Smooth muscle cell (in vitro differentiated cells): ENCODE data around the gene CCR9. TPM values are rescaled to one million over a fixed set of nuclear protein-coding genes. Genes with fewer than 3 reads are reported as not detected.

ENCODE experiments used
- DNase-seq: peaks from one replicate; lab custom pipeline; 2025; ENCODE audit not compliant: unreplicated experiment; lab: John Stamatoyannopoulos, UW
- H2AFZ ChIP-seq: fragments of 200-600 bp; sonication (generic); 2 replicates; pipeline ENCODE4 v1.6.0; 2016; ENCODE audit warnings: antibody characterized with exemption, low read depth, mild to moderate bottlenecking
- H3F3A ChIP-seq: fragments of 200-600 bp; sonication (generic); 2 replicates; pipeline ENCODE4 v1.6.0; 2017; ENCODE audit warnings: antibody characterized with exemption, low read depth
- H3K27ac ChIP-seq: fragments of 200-600 bp; sonication (generic); 2 replicates; pipeline ENCODE4 v1.5.1; 2016; ENCODE audit warnings: low read depth, mild to moderate bottlenecking
- H3K27me3 ChIP-seq: fragments of 200-600 bp; sonication (generic); 2 replicates; pipeline ENCODE4 v1.6.1; 2016; ENCODE audit warnings: low read depth, mild to moderate bottlenecking
- H3K36me3 ChIP-seq: fragments of 200-600 bp; sonication (generic); 2 replicates; pipeline ENCODE4 v1.5.1; 2016; ENCODE audit warnings: low read depth
- H3K4me1 ChIP-seq: fragments of 200-600 bp; sonication (generic); 2 replicates; pipeline ENCODE4 v1.5.1; 2016; ENCODE audit warnings: low read depth
- H3K4me2 ChIP-seq: fragments of 200-600 bp; sonication (generic); 2 replicates; pipeline ENCODE4 v1.6.0; 2016; ENCODE audit warnings: mild to moderate bottlenecking
- H3K4me3 ChIP-seq: fragments of 200-600 bp; sonication (generic); 2 replicates; pipeline ENCODE4 v1.5.1; 2016; ENCODE audit warnings: mild to moderate bottlenecking
- H3K79me2 ChIP-seq: fragments of 200-600 bp; sonication (generic); 2 replicates; pipeline ENCODE4 v1.6.0; 2016; ENCODE audit warnings: low read depth, mild to moderate bottlenecking
- H3K9ac ChIP-seq: fragments of 200-600 bp; sonication (generic); 2 replicates; pipeline ENCODE4 v1.6.0; 2016; ENCODE audit warnings: low read depth
- H3K9me3 ChIP-seq: fragments of 200-600 bp; sonication (generic); replicated peaks from 2 replicates; pipeline ENCODE4 v1.5.1; 2016; ENCODE audit warnings: low read depth
- H4K20me1 ChIP-seq: fragments of 200-600 bp; sonication (generic); 2 replicates; pipeline ENCODE4 v1.6.0; 2016; ENCODE audit warnings: low read depth
- CTCF ChIP-seq: fragments of 200-600 bp; sonication (generic); IDR thresholded peaks from 2 replicates; pipeline ENCODE4 v1.5.1; 2017; ENCODE audit warnings: borderline replicate concordance, mild to moderate bottlenecking, antibody characterized with exemption; ENCODE audit not compliant: insufficient read depth, poor library complexity, severe bottlenecking
- WGBS: methylation state at CpG from one replicate; pipeline ENCODE4 v1.1.7; 2016; ENCODE audit warnings: low lambda C conversion rate; 5-methylcytosine and 5-hydroxymethylcytosine counted together
- polyA plus RNA-seq: library from polyadenylated mRNA; unstranded; fragments of >200 nt; fragmentation: Nextera tagmentation; extraction: Ambion mirVana; gene quantifications from 2 replicates; pipeline ENCODE4 v1.2.1, GENCODE V29; 2016
- total RNA-seq: library from RNA; depleted of rRNA; stranded (reverse); fragments of >200 nt; gene quantifications from 2 replicates; pipeline ENCODE4 v1.2.3, GENCODE V29; 2014

Gene CCR9
- total and polyA plus RNA-seq, 2 experiments from 2014 or later, result not detected

GRCh38 chr3:45873036-45873435 lies 13.3 kb upstream of the CCR9 start:
- Histone ChIP-seq H3K27ac (no peak overlapping the region), H4K20me1 (no peaks in the 10 kb centered on the region), H3F3A (no peaks in the 10 kb centered on the region), H3K36me3 (no peaks in the 10 kb centered on the region), H3K9me3 (no peaks in the 10 kb centered on the region), H3K4me1 (no peaks in the 10 kb centered on the region), H2AFZ (no peak overlapping the region), H3K27me3 (peaks cover 11% of the 10 kb centered on the region), H3K4me3 (no peak overlapping the region), H3K79me2 (no peaks in the 10 kb centered on the region), H3K4me2 (no peak overlapping the region), H3K9ac (no peak overlapping the region)
- DNase-seq, result no peak
- no peak for TF ChIP-seq CTCF

- no peak overlapping the region for H2AFZ ChIP-seq
- no peaks in the 10 kb centered on the region for H4K20me1 ChIP-seq
- H3K36me3 ChIP-seq, result no peaks in the 10 kb centered on the region
- TF ChIP-seq CTCF, result no peak
- H3K79me2 ChIP-seq, result no peaks in the 10 kb centered on the region
- no peak overlapping the region for H3K4me3 ChIP-seq
- no peak overlapping the region for H3K9ac ChIP-seq
- H3K9me3 ChIP-seq, result no peaks in the 10 kb centered on the region
- H3F3A ChIP-seq, result no peaks in the 10 kb centered on the region
- DNase-seq, result no peak
- H3K27ac ChIP-seq, result no peak overlapping the region
- H3K27me3 ChIP-seq, result peaks cover 11% of the 10 kb centered on the region
- no peak overlapping the region for H3K4me2 ChIP-seq
- WGBS, result 83% methylated on average over 4 of the region's 4 CpGs
- no peaks in the 10 kb centered on the region for H3K4me1 ChIP-seq
Observed at GRCh38 chr3:45873638-45874037, 12.7 kb upstream of the CCR9 start.

GRCh38 chr3:45874677-45875346 lies 11.5 kb upstream of the CCR9 start:
- Histone ChIP-seq H3K27ac (no peak overlapping the region), H3K4me3 (no peak overlapping the region), H3K4me1 (no peaks in the 10 kb centered on the region), H2AFZ (no peak overlapping the region), H3K4me2 (no peak overlapping the region), H4K20me1 (no peaks in the 10 kb centered on the region), H3F3A (no peaks in the 10 kb centered on the region), H3K36me3 (no peaks in the 10 kb centered on the region), H3K27me3 (peaks cover 11% of the 10 kb centered on the region), H3K9me3 (no peaks in the 10 kb centered on the region), H3K9ac (no peak overlapping the region), H3K79me2 (no peaks in the 10 kb centered on the region)
- DNase-seq, result no peak
- 79% methylated on average over 5 of the region's 5 CpGs for WGBS
- no peak for TF ChIP-seq CTCF

- H3K4me1 ChIP-seq, result no peaks in the 10 kb centered on the region
- no peak for TF ChIP-seq CTCF
- H3K79me2 ChIP-seq, result no peaks in the 10 kb centered on the region
- no peak overlapping the region for H3K27ac ChIP-seq
- H3F3A ChIP-seq, result no peaks in the 10 kb centered on the region
- no peaks in the 10 kb centered on the region for H4K20me1 ChIP-seq
- no peak overlapping the region for H3K4me3 ChIP-seq
- 94% methylated on average over 2 of the region's 2 CpGs for WGBS
- no peak for DNase-seq
- H3K9me3 ChIP-seq, result no peaks in the 10 kb centered on the region
- no peak overlapping the region for H3K4me2 ChIP-seq
- H2AFZ ChIP-seq, result no peak overlapping the region
- H3K36me3 ChIP-seq, result no peaks in the 10 kb centered on the region
- peaks cover 24% of the 10 kb centered on the region for H3K27me3 ChIP-seq
- no peak overlapping the region for H3K9ac ChIP-seq
Observed at GRCh38 chr3:45878124-45878523, 8.2 kb upstream of the CCR9 start.
